Thyroid gland (tissue), 4 donors: Measurements from ENCODE around the gene ADD1. TPM values are rescaled to one million over a fixed set of nuclear protein-coding genes. Genes with fewer than 3 reads are reported as not detected.
"Not testable (repeated sequence)": the region's sequence is repeated elsewhere in the genome, so short reads cannot be mapped to it uniquely, and the experiment has no call there.

Source experiments
- DNase-seq, 2 donors: peaks; one replicate each; pipeline ENCODE4 v3.0.0-alpha.2; 2019
- H3K27ac ChIP-seq, 3 donors: fragments of 200-600 bp; sonication (generic); 1 replicate in 2 of 3; 2 replicates in 1 of 3; pipeline ENCODE4 v1.5.1; 2016 to 2019; ENCODE audit warnings: mild to moderate bottlenecking in 1 of 3, moderate library complexity in 1 of 3
- H3K27me3 ChIP-seq: fragments of 200-600 bp; sonication (generic); one replicate; pipeline ENCODE4 v1.5.1; 2019
- H3K36me3 ChIP-seq, 2 donors: fragments of 200-600 bp; sonication (generic); one replicate each; pipeline ENCODE4 v1.5.1; 2016 to 2019
- H3K4me1 ChIP-seq, 2 donors: fragments of 200-600 bp; sonication (generic); one replicate each; pipeline ENCODE4 v1.5.1; 2017 to 2019
- H3K4me3 ChIP-seq, 3 donors: fragments of 200-600 bp; sonication (generic); replicated peaks in 1 of 3; 1 replicate in 2 of 3; 2 replicates in 1 of 3; pipeline ENCODE4 v1.5.1; 2016; ENCODE audit warnings: mild to moderate bottlenecking in 1 of 3
- H3K9me3 ChIP-seq: fragments of 200-600 bp; sonication (generic); one replicate; pipeline ENCODE4 v1.5.1; 2017
- CTCF ChIP-seq, 6 experiments: fragments of 200-600 bp in 3 of 6; fragments of 450-650 bp in 3 of 6; sonication (generic) in 3 of 6; IDR thresholded peaks; one replicate each; pipeline ENCODE4 v1.5.1; 2016 to 2019; ENCODE audit warnings: antibody characterized with exemption in 6 of 6, mild to moderate bottlenecking in 2 of 6, inconsistent platforms in 1 of 6, moderate library complexity in 1 of 6
- POLR2A ChIP-seq, 2 donors: fragments of 450-650 bp; IDR thresholded peaks; one replicate each; pipeline ENCODE4 v1.6.1; 2017; ENCODE audit warnings: antibody characterized with exemption in 2 of 2, mild to moderate bottlenecking in 2 of 2, moderate library complexity in 1 of 2
- WGBS, 2 donors: methylation state at CpG; one replicate each; pipeline ENCODE4 v1.1.5; 2017; 5-methylcytosine and 5-hydroxymethylcytosine counted together
- intact Hi-C: fragments of 100-400 bp; cut with DNase I; formaldehyde crosslinking; loops from one replicate; pipeline ENCODE4 v1.15.1; 2023
- total RNA-seq, 4 donors: library from RNA; depleted of rRNA; stranded (reverse); fragments of >200 nt; gene quantifications; one replicate each; pipeline ENCODE4 v1.2.3, GENCODE V29; 2016

ADD1 gene
- total RNA-seq, 4 donors from 2014 or later = 190 to 222 (median 194) TPM

- peaks cover 39 to 52% of the 10 kb centered on the region in 2 donors for H3K4me1 ChIP-seq
- 84 to 92% methylated on average over 2 to 6 of the region's 6 CpGs for WGBS, 2 donors
- no peaks in the 10 kb centered on the region for H3K27me3 ChIP-seq
- H3K4me3 ChIP-seq = no peak overlapping the region
- H3K9me3 ChIP-seq = no peaks in the 10 kb centered on the region
- H3K36me3 ChIP-seq = peaks cover 25 to 27% of the 10 kb centered on the region in 2 donors
- TF ChIP-seq POLR2A (IDR thresholded peaks at IDR 0.05) (no peak), CTCF (IDR thresholded peaks at IDR 0.05) (no peak)
- no peak for DNase-seq
- H3K27ac ChIP-seq = no peak overlapping the region
- intact Hi-C loops = no loop called here
Observed at GRCh38 chr4:2936773-2937145, 93.1 kb downstream of the ADD1 start.

- no peak overlapping the region for H3K27ac ChIP-seq
- TF ChIP-seq POLR2A (IDR thresholded peaks at IDR 0.05) = no peak
- TF ChIP-seq CTCF (IDR thresholded peaks at IDR 0.05) = no peak
- WGBS, 2 donors = 70 to 80% methylated on average over 22 to 23 of the region's 23 CpGs
- peaks cover 39 to 46% of the 10 kb centered on the region in 2 donors for H3K4me1 ChIP-seq
- no peak for DNase-seq
- H3K9me3 ChIP-seq = no peaks in the 10 kb centered on the region
- H3K4me3 ChIP-seq = no peak overlapping the region
- intact Hi-C loops = no loop called here
- H3K36me3 ChIP-seq = peaks cover 28 to 31% of the 10 kb centered on the region in 2 donors
- no peaks in the 10 kb centered on the region for H3K27me3 ChIP-seq
Observed at GRCh38 chr4:2937146-2937857, 93.7 kb downstream of the ADD1 start.

- Histone ChIP-seq H3K27ac (no peak overlapping the region), H3K9me3 (no peaks in the 10 kb centered on the region), H3K27me3 (no peaks in the 10 kb centered on the region), H3K36me3 (peaks cover 35 to 36% of the 10 kb centered on the region in 2 donors), H3K4me3 (no peak overlapping the region), H3K4me1 (peaks cover 36 to 43% of the 10 kb centered on the region in 2 donors)
- no peak for TF ChIP-seq POLR2A (IDR thresholded peaks at IDR 0.05)
- no peak for DNase-seq
- intact Hi-C loops = no loop called here
- WGBS, 2 donors = 83 to 88% methylated on average over 12 of the region's 12 CpGs
Observed at GRCh38 chr4:2937986-2938385, 94.3 kb downstream of the ADD1 start.

GRCh38 chr4:2938411-2938810, 94.8 kb downstream of the ADD1 start:
- H3K27ac ChIP-seq, H3K27me3 ChIP-seq, intact Hi-C loops, H3K4me3 ChIP-seq, H3K9me3 ChIP-seq, DNase-seq: not testable (repeated sequence)
- WGBS, 2 donors = 90 to 95% methylated on average over 10 of the region's 10 CpGs
- Histone ChIP-seq H3K4me1 (peaks cover 32 to 39% of the 10 kb centered on the region in 2 donors), H3K36me3 (peaks cover 39 to 40% of the 10 kb centered on the region in 2 donors)

GRCh38 chr4:2938906-2939305, 95.3 kb downstream of the ADD1 start:
- WGBS, 2 donors = 93 to 94% methylated on average over 14 of the region's 14 CpGs
- Histone ChIP-seq H3K4me3 (no peak overlapping the region), H3K36me3 (peaks cover 43 to 45% of the 10 kb centered on the region in 2 donors), H3K4me1 (peaks cover 27 to 34% of the 10 kb centered on the region in 2 donors), H3K9me3 (no peaks in the 10 kb centered on the region), H3K27me3 (no peaks in the 10 kb centered on the region), H3K27ac (peak overlapping the region in 1 of 3 donors; percentile 56)
- TF ChIP-seq POLR2A (IDR thresholded peaks at IDR 0.05) = no peak
- no peak for TF ChIP-seq CTCF (IDR thresholded peaks at IDR 0.05)
- no peak for DNase-seq
- intact Hi-C loops = no loop called here
